Breast epithelium (tissue), 4 donors: ENCODE data around the gene MFRP. TPM values are rescaled to one million over a fixed set of nuclear protein-coding genes. Genes with fewer than 3 reads are reported as not detected.

ENCODE experiments used
- DNase-seq, 2 donors: peaks; one replicate each; pipeline ENCODE4 v3.0.0-alpha.2; 2019; ENCODE audit warnings: low spot score in 2 of 2
- H3K27ac ChIP-seq, 2 donors: fragments of 200-600 bp; sonication (generic) in 1 of 2; one replicate each; pipeline ENCODE4 v1.5.1; 2016 to 2019; ENCODE audit warnings: mild to moderate bottlenecking in 1 of 2
- H3K27me3 ChIP-seq, 2 donors: fragments of 200-600 bp; sonication (generic) in 1 of 2; one replicate each; pipeline versions ENCODE4 v1.5.1 to v1.6.0; 2017 to 2019; ENCODE audit warnings: control low read depth in 1 of 2, mild to moderate bottlenecking in 1 of 2
- H3K36me3 ChIP-seq: fragments of 200-600 bp; one replicate; pipeline ENCODE4 v1.5.1; 2019
- H3K4me1 ChIP-seq, 2 donors: fragments of 200-600 bp; sonication (generic); one replicate each; pipeline ENCODE4 v1.5.1; 2016 to 2019; ENCODE audit warnings: control low read depth in 1 of 2
- H3K4me3 ChIP-seq, 3 donors: fragments of 200-600 bp; sonication (generic); 1 replicate in 2 of 3; 2 replicates in 1 of 3; pipeline ENCODE4 v1.5.1; 2016 to 2019; ENCODE audit warnings: mild to moderate bottlenecking in 3 of 3, moderate library complexity in 2 of 3
- H3K9me3 ChIP-seq, 2 donors: fragments of 200-600 bp; sonication (generic) in 1 of 2; one replicate each; pipeline ENCODE4 v1.5.1; 2016 to 2019; ENCODE audit warnings: control low read depth in 1 of 2
- POLR2A ChIP-seq: fragments of 450-650 bp; IDR thresholded peaks from one replicate; pipeline ENCODE4 v1.6.1; 2016; ENCODE audit warnings: antibody characterized with exemption, mild to moderate bottlenecking, moderate library complexity
- POLR2AphosphoS5 ChIP-seq, 3 donors: sonication (generic); formaldehyde crosslinking; IDR thresholded peaks; one replicate each; pipeline ENCODE4 v1.6.1; 2017; ENCODE audit warnings: antibody characterized with exemption in 3 of 3
- intact Hi-C: fragments of 100-400 bp; cut with DNase I; formaldehyde crosslinking; loops from one replicate; pipeline ENCODE4 v1.15.1; 2023; ENCODE audit warnings: low total_unique reads
- total RNA-seq, 3 donors: library from RNA; depleted of rRNA; stranded (reverse); fragments of >200 nt; gene quantifications; one replicate each; pipeline ENCODE4 v1.1.0, GENCODE V29; 2016
- TF ChIP-seq, protein P1 (sequence below), 3 donors: fragments of 450-650 bp; IDR thresholded peaks; one replicate each; pipeline ENCODE4 v1.5.1; 2016 to 2017; ENCODE audit warnings: antibody characterized with exemption in 3 of 3, mild to moderate bottlenecking in 3 of 3, moderate library complexity in 3 of 3

MFRP gene
- total RNA-seq, 3 donors from 2014 or later, result 0.16 TPM; not detected in 2

- TF ChIP-seq POLR2A, result no peak
- no peak for TF ChIP-seq POLR2AphosphoS5 (IDR thresholded peaks at IDR 0.05)
- TF ChIP-seq, protein P1, sequence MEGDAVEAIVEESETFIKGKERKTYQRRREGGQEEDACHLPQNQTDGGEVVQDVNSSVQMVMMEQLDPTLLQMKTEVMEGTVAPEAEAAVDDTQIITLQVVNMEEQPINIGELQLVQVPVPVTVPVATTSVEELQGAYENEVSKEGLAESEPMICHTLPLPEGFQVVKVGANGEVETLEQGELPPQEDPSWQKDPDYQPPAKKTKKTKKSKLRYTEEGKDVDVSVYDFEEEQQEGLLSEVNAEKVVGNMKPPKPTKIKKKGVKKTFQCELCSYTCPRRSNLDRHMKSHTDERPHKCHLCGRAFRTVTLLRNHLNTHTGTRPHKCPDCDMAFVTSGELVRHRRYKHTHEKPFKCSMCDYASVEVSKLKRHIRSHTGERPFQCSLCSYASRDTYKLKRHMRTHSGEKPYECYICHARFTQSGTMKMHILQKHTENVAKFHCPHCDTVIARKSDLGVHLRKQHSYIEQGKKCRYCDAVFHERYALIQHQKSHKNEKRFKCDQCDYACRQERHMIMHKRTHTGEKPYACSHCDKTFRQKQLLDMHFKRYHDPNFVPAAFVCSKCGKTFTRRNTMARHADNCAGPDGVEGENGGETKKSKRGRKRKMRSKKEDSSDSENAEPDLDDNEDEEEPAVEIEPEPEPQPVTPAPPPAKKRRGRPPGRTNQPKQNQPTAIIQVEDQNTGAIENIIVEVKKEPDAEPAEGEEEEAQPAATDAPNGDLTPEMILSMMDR (IDR thresholded peaks at IDR 0.05), result no peak
- H3K4me3 ChIP-seq, result no peak overlapping the region
- H3K9me3 ChIP-seq, result no peaks in the 10 kb centered on the region
- intact Hi-C loops, result no loop called here
- no peak for DNase-seq
- H3K27ac ChIP-seq, result peak overlapping the region; percentile 13 to 26
- H3K27me3 ChIP-seq, result no peaks in the 10 kb centered on the region
- H3K36me3 ChIP-seq, result no peaks in the 10 kb centered on the region
- peaks cover 0 to 8% of the 10 kb centered on the region in 2 donors for H3K4me1 ChIP-seq
Measured at GRCh38 chr11:119300198-119300964, 46.1 kb downstream of the MFRP start.

- TF ChIP-seq, protein P1 (IDR thresholded peaks at IDR 0.05), result no peak
- TF ChIP-seq POLR2AphosphoS5 (IDR thresholded peaks at IDR 0.05) (no peak), POLR2A (no peak)
- Histone ChIP-seq H3K4me1 (peaks cover 0 to 8% of the 10 kb centered on the region in 2 donors), H3K4me3 (no peak overlapping the region), H3K9me3 (no peaks in the 10 kb centered on the region), H3K27ac (peak overlapping the region in 1 of 2 donors; percentile 26), H3K27me3 (no peaks in the 10 kb centered on the region), H3K36me3 (no peaks in the 10 kb centered on the region)
- intact Hi-C loops, result no loop called here
- DNase-seq, result no peak
Measured at GRCh38 chr11:119299416-119299815, 47.1 kb downstream of the MFRP start.

- Histone ChIP-seq H3K36me3 (no peaks in the 10 kb centered on the region), H3K27ac (peak overlapping the region in 1 of 2 donors; percentile 68), H3K4me1 (peaks cover 0 to 8% of the 10 kb centered on the region in 2 donors), H3K4me3 (no peak overlapping the region), H3K9me3 (no peaks in the 10 kb centered on the region), H3K27me3 (no peaks in the 10 kb centered on the region)
- peak in 1 of 2 donors; percentile 63 for DNase-seq
- intact Hi-C loops, result no loop called here
- TF ChIP-seq POLR2A, result no peak
- TF ChIP-seq POLR2AphosphoS5 (IDR thresholded peaks at IDR 0.05), result no peak
- TF ChIP-seq, protein P1 (IDR thresholded peaks at IDR 0.05), result no peak
Measured at GRCh38 chr11:119298726-119299125, 47.8 kb downstream of the MFRP start.

DNA sequence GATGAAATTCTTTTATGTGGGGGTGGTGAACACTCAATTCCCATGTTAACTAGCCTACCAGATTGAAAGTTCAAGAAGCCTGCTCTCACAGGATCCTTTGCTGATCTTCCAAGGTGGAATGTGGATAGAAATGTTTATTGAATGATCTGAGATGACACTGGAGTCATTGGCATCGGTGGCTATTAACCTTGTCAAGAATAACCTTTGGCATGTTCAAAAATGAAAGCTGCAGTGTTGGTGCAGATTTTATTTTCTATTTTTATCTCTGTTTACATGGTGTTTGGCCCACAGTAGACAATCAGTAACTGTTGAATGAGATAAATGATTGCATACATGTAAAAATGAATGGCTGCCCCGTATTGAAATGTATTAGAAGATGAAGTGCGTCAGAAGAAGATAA lies 48.6 kb downstream of the MFRP start:
- Histone ChIP-seq H3K4me1 (peaks cover 0 to 8% of the 10 kb centered on the region in 2 donors), H3K4me3 (no peak overlapping the region), H3K27ac (peak overlapping the region; percentile 54 to 68), H3K27me3 (no peaks in the 10 kb centered on the region), H3K9me3 (no peaks in the 10 kb centered on the region), H3K36me3 (no peaks in the 10 kb centered on the region)
- no peak for TF ChIP-seq POLR2AphosphoS5 (IDR thresholded peaks at IDR 0.05)
- TF ChIP-seq, protein P1 (IDR thresholded peaks at IDR 0.05), result no peak
- no peak for TF ChIP-seq POLR2A
- intact Hi-C loops, result no loop called here
- DNase-seq, result peak in 1 of 2 donors; percentile 8

- H3K4me3 ChIP-seq, result no peak overlapping the region
- TF ChIP-seq POLR2AphosphoS5 (IDR thresholded peaks at IDR 0.05), result no peak
- intact Hi-C loops, result no loop called here
- DNase-seq, result no peak
- H3K4me1 ChIP-seq, result peaks cover 0 to 8% of the 10 kb centered on the region in 2 donors
- H3K27ac ChIP-seq, result no peak overlapping the region
- no peaks in the 10 kb centered on the region for H3K36me3 ChIP-seq
- H3K27me3 ChIP-seq, result no peaks in the 10 kb centered on the region
- no peaks in the 10 kb centered on the region for H3K9me3 ChIP-seq
Measured at GRCh38 chr11:119295178-119295577, 51.3 kb downstream of the MFRP start.
